Measurements from ENCODE around the gene MSX2.

Gene MSX2

GRCh38 chr5:174777111-174777510 lies 52.7 kb downstream of the MSX2 start:
- no peak for DNase-seq (ENCODE audit: low spot score)

GRCh38 chr5:174777583-174777982 lies 53.2 kb downstream of the MSX2 start:
- no peak for DNase-seq (ENCODE audit: low spot score)

Data from CD4-positive, alpha-beta T cell treated with Interleukin-2 at 100 ng/mL for 4 hours (primary cell).